NCI-H1436 (cell line): Measurements from ENCODE around the gene KLK13.

Source experiments
- DNase-seq: peaks from one replicate; lab custom pipeline; 2025; lab: John Stamatoyannopoulos, UW

KLK13 gene

DNA sequence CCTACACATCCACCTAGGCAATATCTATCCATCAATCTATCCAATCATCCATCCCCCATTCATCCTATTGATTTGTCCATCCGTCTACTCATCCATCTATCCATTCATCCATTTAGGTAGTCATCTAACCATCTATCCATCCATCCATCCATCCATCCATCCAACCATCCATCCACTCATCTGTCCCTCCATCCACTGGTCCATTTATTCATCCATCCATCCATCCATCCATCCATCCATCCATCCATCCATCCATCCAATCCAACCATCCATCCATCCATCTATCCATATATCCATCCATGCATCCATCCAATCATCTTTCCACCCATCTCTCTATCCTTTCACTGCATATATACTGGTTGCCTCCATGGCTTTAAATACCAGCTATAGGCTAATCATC, 3.9 kb downstream of the KLK13 start:
- no peak for DNase-seq

DNA sequence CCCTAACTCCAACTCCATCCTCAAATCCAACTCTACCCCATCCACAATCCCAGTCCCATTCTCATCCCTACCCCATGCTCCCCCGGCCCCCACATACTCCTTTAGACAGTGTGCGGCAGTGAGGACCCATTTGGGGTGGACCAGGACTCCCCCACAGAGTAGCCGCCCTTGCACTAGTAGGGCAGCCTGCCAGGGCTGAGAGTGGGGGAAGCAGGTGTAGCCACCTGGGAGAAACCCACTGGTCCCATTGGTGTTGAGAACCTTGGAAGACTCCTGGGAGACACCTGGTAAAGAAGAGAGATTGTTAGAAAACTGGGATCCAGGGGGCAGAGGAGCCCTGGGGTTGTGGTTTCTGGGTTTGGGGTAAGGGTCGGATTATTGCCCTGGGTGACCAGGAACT, 4.6 kb downstream of the KLK13 start:
- DNase-seq = no peak

DNA sequence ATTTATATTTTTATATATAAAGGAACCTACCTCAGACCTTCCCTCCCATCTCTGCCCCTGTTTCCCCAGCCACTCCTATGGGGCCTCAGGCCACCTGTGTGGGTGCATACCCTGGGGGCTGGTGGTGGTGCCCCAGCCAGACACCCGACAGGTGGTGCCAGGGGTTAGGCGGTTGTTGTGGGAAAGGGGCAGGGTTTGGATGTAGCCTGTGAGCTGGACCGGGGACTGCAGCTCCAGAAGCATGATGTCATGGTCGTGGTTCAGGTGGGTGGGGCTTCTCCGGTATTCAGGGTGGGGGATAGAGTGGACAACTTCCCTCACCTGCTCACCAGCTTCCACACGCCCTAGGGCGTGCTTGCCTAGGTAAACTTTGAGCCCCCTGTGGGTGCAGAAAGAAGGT, 5.2 kb downstream of the KLK13 start:
- no peak for DNase-seq

DNA sequence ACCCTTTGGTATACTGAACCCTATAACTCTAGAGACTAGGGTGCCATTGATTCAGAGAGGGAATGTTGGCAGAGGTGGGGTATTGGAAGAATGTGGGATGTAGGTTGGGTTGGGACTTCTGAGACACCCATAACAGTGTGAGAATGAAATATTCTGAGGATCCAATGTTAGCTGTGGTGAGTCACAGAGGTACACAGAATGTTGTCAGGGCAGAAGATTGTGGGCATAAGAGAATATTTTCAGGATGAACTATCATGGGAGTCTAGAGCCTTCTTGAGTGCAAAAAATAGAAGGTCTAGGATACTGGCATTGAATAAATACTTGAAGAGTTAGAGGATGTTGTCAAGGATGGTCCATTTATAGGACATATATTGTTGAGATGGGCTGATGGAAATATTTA, 9.0 kb downstream of the KLK13 start:
- no peak for DNase-seq

DNA sequence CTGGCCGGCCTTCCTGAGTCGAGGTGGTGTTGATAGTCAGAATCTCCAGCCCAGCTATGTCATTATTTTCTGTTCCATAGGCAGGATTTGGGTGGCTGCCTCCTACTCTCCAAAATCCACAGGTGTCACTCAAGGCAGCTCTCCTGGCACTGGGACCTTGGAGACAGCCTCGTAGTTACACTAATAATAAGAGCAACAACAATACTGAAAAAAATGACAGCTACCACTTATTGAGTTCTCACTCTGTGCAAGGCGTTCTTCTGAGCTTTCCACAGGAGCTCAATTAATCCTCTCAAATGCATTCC, 17.9 kb downstream of the KLK13 start:
- DNase-seq = no peak

DNA sequence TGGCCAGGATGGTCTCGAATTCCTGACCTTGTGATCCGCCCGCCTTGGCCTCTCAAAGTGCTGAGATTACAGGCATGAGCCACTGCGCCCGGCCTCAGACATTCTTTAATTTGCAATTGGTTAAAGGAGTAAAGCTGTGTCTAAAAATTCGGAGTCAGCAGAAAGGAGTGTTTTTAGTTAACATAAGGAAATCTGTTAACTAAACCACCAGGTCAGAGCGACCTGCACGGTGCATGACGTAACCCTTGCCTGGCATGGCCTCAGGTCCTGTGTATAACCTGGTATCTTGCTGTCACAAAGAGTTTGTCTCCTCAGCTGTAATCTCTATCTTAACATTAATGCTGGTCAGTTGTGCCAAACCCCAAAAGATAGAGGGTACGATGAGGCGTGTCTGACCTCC, 20.6 kb downstream of the KLK13 start:
- DNase-seq = no peak

DNA sequence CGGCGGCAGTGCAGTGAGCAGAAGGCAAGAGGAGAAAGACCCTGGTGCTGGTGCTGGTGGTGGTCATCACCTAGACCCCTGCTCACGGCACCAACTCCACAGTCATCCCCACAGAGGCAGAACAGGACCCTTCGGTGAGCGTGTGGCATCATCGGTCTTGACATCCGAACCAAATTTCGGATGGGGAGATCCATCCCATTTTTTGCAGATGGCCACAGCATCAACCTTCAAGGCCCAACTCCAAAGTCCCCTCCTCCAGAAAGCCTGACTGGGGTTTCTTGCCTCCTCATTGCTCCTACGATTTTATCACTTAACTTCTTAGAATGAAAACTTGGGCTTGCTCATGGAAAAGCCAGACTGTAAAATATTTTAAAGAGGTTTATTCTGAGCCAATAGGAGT, 21.4 kb downstream of the KLK13 start:
- no peak for DNase-seq

DNA sequence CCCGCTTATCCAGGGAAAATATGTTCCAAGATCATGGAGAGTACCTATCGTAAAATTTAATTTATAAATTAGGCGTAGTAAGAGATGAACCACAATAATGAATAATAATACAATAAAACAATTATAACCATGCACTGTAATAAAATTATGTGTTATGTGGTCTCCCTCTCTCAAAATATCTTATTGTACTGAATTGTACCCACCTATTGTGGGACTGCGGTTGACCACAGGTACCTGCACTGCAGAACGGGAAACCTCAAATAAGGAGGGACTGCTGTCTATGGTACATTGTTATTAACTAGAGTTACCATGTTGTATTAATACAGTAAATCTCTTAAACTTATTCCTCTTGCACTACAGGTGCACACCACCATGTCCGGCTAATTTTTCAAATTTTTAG, 24.7 kb downstream of the KLK13 start:
- DNase-seq = no peak

DNA sequence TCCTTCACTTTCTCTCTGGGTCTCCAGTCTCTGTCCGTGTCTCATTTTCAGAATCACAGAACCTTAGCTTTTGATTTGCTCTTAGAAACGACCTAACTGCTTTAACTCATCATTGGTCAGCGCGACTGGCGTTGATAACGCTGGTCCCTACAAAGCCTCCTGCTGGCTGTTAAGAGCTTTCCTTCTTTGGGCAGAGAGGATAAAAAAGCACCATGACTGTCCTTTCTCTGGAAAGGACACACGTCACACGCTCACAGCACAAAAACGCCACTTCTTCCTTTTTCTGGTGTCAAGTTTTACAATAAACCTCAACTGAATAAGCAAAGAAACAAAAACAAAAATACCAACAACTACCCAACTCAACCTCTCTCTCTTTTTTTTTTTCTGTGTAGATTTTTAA, 28.4 kb downstream of the KLK13 start:
- no peak for DNase-seq

DNA sequence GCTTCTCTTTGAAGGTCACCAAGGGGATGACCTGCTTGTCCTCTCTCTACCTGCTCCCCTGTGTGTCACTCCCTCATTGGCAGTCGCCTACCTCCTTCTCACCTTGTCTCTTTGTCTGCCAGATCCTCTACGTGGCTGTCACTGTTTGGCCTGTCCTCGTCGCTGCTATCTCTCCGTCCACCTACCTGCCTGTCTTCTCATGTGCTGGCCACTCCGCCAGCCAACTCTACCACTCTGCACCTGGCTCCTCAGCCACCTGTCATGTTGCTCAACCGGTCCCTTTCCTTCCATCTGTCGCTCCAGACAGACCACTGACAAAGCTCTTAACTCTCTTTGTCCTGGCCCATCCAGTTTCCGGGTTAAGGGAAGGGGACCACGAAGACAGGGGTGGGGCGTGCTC, 30.2 kb downstream of the KLK13 start, which contains the start of gene KLK12:
KLK12 (minus strand) TSS at position 299 of the 400 bp plus-strand sequence. CDS start 381 bp downstream, outside the sequence.
- peak; percentile 17 for DNase-seq

DNA sequence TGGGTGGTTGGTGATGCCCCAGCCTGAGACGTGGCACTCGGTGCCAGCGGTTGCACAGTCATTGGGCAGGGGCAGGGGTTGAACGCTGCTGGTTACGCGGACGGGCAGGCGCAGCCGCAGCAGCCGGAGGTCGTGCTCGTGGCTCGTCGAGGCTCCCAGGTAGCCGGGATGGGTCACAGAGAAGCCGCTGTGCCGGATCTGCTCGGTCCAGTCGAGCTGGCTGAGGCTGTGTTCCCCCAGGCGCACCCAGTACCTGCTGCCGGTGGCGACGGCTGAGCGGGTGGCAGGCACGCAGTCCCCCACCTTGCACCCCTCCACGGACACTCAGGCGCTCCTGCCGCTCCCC, 33.0 kb downstream of the KLK13 start:
- no peak for DNase-seq

DNA sequence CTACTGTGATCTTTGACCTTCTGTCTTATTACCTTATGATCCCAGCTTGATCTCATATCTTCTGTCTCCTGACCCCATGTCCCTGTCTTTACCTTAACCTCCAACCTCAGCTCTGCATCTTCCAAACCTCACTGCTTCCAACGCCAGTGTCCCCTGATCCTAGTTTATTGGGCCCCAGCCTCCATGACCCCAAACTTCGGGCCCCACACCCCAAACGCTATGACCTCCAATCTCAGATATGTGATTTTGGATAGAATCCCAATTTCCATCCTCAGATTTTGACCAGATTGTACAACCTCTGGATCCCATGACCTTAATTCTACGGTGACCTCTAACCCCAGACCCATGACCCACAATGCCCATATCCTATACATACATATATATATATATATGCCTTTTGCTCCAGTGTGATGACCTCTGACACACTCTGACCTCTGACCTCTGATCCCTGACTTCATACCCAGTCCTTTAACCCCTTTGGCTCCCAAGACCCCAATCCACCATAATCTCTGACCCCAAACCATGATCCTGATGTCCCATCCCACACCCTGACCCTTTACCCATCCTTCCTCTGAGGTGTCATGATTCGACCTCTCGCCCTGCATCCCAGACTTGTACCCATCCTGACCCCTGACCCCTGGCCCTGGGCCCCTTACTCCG, 33.5 kb downstream of the KLK13 start:
- no peak for DNase-seq

DNA sequence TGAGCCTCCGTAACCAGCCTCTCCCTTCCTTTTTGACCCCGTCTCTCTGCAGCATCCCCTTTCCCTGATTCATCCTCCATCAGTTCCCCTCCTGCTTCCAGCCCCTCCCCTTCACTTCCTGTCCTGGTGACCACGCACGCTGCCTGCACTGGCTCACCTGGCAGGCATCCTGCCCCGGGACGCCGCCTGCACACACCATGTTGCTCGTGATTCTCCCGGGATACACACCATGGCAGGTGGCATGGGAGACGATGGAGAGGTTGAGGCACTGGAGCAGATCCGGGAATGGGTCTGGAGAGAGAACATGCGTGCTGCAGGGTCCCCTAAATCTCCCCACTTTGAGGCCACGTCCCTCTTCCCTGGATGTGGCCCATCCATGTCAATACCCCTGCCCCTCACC, 34.3 kb downstream of the KLK13 start:
- DNase-seq = no peak

DNA sequence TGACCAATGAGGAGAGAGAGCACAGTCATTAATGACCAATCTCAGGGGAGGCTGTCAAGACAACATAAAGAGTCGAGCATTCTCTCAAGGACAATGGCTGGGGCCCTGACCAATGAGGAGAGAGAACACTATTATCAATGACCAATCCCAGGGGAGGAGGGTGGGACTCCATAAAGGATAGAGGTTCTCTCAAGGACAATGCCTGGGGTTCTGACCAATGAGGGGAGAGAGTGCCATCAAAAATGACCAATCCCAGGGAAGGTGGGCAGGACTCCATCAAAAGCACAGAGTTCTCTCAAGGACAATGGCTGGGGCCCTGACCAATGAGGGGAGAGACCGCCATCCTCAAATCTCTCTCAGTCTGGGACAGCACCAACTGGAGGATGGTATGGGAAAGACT, 35.2 kb downstream of the KLK13 start:
- DNase-seq = peak; percentile 58

DNA sequence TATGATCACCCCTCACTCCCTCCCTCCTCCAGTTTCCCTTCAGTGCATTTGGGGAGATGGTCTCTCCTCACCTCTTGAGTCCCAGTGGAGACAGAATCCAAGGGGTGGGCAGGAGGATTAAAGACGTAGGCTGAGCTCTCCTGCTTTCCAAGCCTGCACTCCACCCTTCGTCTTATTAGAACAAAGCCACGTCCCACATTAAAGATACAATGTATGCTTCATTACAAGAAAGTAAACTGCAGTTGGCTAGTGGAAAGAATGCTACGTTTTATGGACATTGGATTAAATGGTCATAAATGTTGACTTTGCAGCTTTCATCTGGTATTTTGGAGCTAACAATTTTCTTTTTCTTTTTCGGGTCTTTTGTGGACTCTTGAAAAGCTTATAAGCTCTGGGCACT, 37.0 kb downstream of the KLK13 start:
- DNase-seq = no peak

DNA sequence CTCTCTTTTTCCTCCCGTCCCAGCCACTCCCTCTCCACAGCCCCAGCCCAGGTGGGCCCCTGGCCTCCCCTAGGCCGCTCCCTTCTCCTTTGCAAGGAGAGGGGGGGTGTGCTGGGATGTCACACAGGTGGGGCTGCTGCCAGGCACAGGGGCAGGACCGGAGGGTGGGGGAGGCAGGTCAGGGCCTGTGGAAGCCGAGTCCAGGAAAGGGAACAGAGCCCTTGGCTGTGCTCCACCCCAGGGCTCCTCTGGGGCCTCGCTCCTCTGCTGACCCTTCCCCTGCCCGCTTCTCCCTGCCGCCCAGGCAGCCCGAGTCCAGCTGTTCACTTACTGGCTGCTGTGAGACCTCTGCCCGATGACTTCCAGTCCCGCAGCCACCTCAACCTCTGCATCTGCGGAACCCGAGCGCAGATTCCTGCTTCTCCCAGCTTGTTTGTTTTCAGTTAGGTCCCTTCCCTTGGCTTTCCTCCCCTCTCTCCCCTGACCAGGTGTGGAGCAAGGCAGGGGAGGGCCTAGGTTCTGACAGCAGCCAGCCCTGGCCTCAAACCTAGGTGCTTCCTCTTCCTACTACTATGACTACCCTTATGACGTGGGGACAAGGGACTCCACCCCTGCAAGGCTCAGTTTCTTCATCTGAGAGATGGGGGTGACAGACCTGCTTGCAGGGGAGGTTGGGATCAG, 37.6 kb downstream of the KLK13 start:
- DNase-seq = no peak

DNA sequence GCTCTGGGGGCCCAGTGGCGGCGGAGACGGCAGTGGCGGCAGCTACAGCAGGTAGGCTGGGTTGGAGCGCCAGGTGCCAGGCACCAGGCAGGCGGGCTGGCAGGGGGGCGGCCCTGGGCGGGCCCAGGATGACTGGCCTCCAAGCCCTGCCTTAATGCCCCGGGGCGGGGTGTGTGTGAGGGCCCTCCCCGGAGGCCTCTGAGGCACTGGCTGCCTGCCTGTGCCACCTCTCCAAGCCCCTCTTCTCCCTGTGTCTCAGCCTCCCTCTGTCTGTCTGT, 38.4 kb downstream of the KLK13 start, which contains the start of gene KLK11:
KLK11 (minus strand) TSS at position 63 of the 278 bp plus-strand sequence. CDS start 985 bp downstream, outside the sequence.
- DNase-seq = peak; percentile 84

DNA sequence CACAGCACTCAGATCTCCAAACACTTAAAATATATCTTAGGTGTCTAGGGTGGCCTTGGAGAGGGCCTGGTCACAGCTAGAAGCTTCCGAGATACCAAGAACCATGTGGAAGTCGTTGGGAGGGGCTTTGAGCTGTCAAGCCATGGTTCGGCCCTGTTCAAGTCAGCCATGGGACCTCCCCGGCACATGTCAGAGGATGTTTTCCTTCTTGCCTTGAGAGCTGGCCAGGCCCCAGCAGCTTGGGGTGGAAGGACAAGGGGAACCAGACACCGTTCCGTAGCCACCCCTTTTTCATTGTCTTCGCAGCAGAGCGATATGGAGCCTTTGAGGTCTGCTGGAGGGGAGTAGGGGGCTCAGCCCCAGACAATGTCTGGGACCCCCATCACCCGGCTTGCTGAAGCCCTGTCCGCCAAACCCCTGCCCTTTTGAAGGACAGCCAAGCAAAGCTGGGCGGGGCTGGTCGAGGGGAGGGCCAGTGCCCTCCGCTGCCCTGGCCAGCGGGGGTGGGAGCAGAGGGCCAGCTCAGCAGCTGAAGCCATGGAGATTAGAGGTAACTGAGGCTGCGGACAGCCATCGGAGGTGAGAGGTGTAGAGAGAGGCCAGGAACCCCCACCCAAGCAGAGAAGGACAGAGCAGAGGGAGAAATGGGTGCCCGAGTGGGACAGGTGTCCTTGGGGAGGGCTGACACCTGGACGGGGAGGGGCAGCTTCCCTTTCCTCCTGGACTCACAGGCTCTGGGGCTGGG, 38.9 kb downstream of the KLK13 start:
- DNase-seq = peak; percentile 23

DNA sequence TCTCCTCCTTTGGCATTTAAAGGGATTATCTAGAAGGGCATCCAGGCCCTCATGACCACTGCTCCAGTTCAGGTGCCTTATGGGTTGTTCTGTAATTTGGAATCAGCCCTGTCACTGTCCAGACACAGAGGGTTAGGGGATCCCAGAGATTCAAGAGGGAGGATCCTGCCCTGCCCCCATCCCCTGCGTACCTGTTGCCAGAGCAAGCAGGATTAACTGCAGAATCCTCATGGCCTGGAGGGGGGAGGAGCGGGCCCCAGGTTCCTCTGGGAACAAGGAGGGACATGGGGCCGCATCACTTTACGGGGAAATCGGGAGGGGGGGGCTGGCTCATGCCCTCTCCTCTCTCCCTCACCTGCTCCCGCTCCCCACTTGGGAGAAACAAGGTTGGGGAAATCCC, 39.5 kb downstream of the KLK13 start:
- DNase-seq = no peak

DNA sequence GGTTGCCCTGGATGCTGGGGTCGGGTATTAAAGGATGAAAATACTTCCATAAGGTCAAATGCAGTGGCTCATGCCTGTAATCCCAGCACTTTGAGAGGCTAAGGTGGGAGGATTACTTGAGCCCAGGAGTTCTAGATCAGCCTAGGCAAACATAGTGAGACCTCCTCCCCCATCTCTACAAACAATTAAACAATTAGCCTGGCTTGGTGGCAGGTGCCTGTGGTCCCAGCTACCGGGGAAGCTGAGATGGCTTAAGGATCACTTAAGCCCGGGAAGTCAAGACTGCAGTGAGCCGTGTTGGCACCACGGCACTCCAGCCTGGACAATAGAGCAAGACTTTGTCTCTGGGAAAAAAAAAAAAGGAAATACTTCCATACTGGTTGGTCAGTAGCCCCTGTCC, 40.0 kb downstream of the KLK13 start:
- peak; percentile 53 for DNase-seq

DNA sequence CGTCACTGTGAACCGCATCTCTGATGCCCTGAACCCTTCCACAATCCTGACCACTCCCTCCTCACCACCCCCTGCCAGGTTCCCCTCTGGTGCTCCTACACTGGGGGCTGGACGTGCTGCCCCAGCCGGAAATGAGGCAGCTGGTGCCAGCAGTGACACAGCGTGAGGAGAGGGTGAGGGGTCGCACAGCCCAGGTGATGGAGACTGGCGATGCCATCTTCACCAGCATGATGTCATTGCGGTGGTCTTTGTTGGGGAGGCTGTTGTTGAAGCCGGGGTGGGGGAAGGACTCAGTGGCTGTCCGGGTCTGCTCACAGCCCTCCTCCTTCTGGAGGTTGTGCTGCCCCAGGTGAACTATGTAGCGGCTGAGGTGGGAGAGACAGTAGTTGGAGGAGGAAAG, 40.9 kb downstream of the KLK13 start:
- DNase-seq = no peak

DNA sequence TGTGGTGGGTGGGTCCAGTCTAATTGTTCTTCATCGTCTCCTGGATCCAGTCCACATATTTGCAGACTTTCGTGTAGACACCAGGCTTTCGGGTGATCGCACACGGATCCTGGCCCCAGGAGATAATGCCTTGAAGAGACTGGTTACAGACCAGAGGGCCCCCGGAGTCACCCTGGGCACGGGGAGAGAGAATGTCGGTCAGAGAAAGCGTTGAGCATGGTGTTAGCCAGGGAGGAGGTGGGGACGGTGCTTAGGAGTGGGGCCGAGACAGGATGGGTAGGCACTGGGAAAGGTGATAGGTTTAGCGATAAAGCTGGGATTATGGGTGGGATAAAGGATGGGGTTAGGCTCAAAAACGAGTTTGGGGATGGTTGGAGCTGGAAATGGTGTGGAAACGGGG, 42.4 kb downstream of the KLK13 start:
- no peak for DNase-seq

DNA sequence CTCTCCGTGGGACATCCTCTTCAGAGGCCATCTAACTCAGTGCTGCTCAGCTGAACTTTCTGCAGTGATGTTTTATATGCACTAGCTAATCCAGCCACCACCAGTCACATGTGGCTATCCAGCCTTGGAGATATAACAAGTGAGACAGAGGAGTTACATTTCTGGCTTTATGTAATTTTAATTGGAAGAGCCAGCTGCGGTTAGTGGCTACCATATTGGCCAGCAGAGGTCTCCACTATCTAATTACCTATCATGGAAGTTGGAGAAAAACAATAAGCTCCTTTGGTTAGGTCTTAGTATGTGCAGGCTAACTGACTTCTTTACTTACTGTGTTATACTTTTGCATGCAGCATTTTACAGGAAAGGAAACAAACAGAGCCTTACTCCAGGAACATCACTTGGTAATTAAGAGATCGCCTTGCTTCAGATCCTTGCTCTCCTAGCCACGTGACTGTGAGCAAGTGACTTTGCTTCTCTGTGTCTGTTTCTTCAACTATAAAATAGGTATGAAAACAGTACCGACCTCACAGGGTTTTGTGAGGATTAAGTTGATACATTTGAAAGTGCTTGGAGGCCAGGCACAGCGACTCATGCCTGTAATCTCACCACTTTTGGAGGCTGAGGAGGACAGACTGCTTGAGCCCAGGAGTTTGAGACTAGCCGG, 43.8 kb downstream of the KLK13 start:
- DNase-seq = peak; percentile 46
